Measurements from ENCODE around the gene STARD3NL. TPM values are rescaled to one million over a fixed set of nuclear protein-coding genes. Genes with fewer than 3 reads are reported as not detected.

Gene STARD3NL
- total and polyA plus RNA-seq, 10 of the 15 experiments (the other 5 are each of a cell fraction or from before 2014, with no cell fraction given): 66.1 to 133 (median 85.7) TPM

GRCh38 chr7:38177621-38178003 is 433 bp upstream of the STARD3NL start:
- FAIRE-seq (no peak), DNase-seq (ENCODE audit: low read depth, low spot score) (no peak), ATAC-seq (peak; percentile 17)
- peak overlapping the region; percentile 97 for H2AFZ ChIP-seq (ENCODE audit: control insufficient read depth, low read depth, low read length)
- RAD21 ChIA-PET (ENCODE audit: unreplicated experiment): interaction anchor here (0.6 to 1.3 kb wide), 10 partner anchors 9 to 181 kb away, joined by 3 to 9 read pairs (median 4); no protein-coding TSS in a partner anchor
- peaks cover 49% of the 10 kb centered on the region for H3K79me2 ChIP-seq (ENCODE audit: control insufficient read depth, insufficient read depth, low read length)
- WGBS (ENCODE audit: insufficient coverage, insufficient replicate concordance, low lambda C conversion rate, missing lambda C conversion rate): 6% methylated on average over 15 of the region's 15 CpGs
- no peaks in the 10 kb centered on the region for H3K27me3 ChIP-seq (replicated peaks in 1 of 2; ENCODE audit: control insufficient read depth in 2 of 2, insufficient read depth in 2 of 2, low read length in 1 of 2)
- peak overlapping the region; percentile 81 for H3K4me2 ChIP-seq (ENCODE audit: control insufficient read depth, insufficient read depth)
- H3K9ac ChIP-seq (ENCODE audit: control insufficient read depth, insufficient read depth, low read length): peak overlapping the region; percentile 58
- in situ Hi-C loops (cut with MboI): no loop called here
- H4K20me1 ChIP-seq (ENCODE audit: control insufficient read depth, insufficient read depth): no peaks in the 10 kb centered on the region
- POLR2A ChIA-PET: interaction anchor here (0.6 to 1.2 kb wide), 6 partner anchors 8 to 356 kb away, joined by 3 to 4 read pairs (median 3); no protein-coding TSS in a partner anchor
- SMC1A ChIA-PET (ENCODE audit: uncharacterized antibody, unreplicated experiment): interaction anchor here (0.7 to 1.8 kb wide), 11 partner anchors 9 to 260 kb away, joined by 3 to 15 read pairs (median 6); no protein-coding TSS in a partner anchor
- H3K9me3 ChIP-seq (replicated peaks; ENCODE audit: control insufficient read depth, insufficient read depth, low read length): peaks cover 4% of the 10 kb centered on the region
- TSS peak; percentile 100 for BruUV-seq (replicated peaks)
- no peaks in the 10 kb centered on the region for H3K36me3 ChIP-seq (ENCODE audit: control insufficient read depth in 2 of 2, insufficient read depth in 2 of 2, low read length in 1 of 2)
- peaks cover 1% of the 10 kb centered on the region; the same call in 1 of the 2 replicates for H3K4me1 ChIP-seq (ENCODE audit: control insufficient read depth, insufficient read depth, low read length)
- CTCF ChIA-PET: interaction anchor here (0.6 to 1.5 kb wide), 10 partner anchors 8 to 191 kb away, joined by 3 to 11 read pairs (median 4); no protein-coding TSS in a partner anchor
- peak overlapping the region; percentile 90 for H3K27ac ChIP-seq (ENCODE audit: control insufficient read depth, insufficient read depth)
- peak overlapping the region; percentile 91 for H3K4me3 ChIP-seq
- intact Hi-C loops (cut with micrococcal nuclease; ENCODE audit: unreplicated experiment): loop anchor here (2.0 to 5.0 kb wide), 3 partner anchors 40 to 120 kb away; no protein-coding TSS in a partner anchor
- TF ChIP-seq ZSCAN29 (IDR thresholded peaks at IDR 0.05) (no peak), MAX (IDR thresholded peaks at IDR 0.05; ENCODE audit: low read depth, low read length) (no peak), JUNB (IDR thresholded peaks at IDR 0.05) (no peak), EZH2 (IDR thresholded peaks at IDR 0.05; ENCODE audit: borderline replicate concordance, control insufficient read depth, low read depth, low read length) (no peak), PRDM15 (CRISPR knock-in tag; IDR thresholded peaks at IDR 0.05) (no peak), MEF2B (IDR thresholded peaks at IDR 0.05; ENCODE audit: partially characterized antibody, poor library complexity, severe bottlenecking) (peak; percentile 76), HDAC2 (IDR thresholded peaks at IDR 0.05) (no peak), MYB (IDR thresholded peaks at IDR 0.05; ENCODE audit: borderline replicate concordance, low read depth, low read length) (no peak), IKZF1 (conservative IDR thresholded peaks at IDR 0.05) (no peak), SREBF1 (IDR thresholded peaks at IDR 0.05; ENCODE audit: low read length) (no peak), TCF3 (IDR thresholded peaks at IDR 0.05; ENCODE audit: borderline replicate concordance, insufficient read depth, low read depth, low read length) (no peak), WRNIP1 (IDR thresholded peaks at IDR 0.05; ENCODE audit: borderline replicate concordance, low read depth, low read length) (no peak), FOXK2 (IDR thresholded peaks at IDR 0.05) (no peak), PKNOX1 (IDR thresholded peaks at IDR 0.05) (no peak), PBX3 (IDR thresholded peaks at IDR 0.05; ENCODE audit: insufficient replicate concordance, low read depth, low read length) (no peak), ATF2 (IDR thresholded peaks at IDR 0.05; ENCODE audit: low read length) (peak; percentile 18; the same call in 1 of the 2 replicates), LARP7 (IDR thresholded peaks at IDR 0.05) (no peak)
